ENCODE data around the gene ZNF41.

DNA sequence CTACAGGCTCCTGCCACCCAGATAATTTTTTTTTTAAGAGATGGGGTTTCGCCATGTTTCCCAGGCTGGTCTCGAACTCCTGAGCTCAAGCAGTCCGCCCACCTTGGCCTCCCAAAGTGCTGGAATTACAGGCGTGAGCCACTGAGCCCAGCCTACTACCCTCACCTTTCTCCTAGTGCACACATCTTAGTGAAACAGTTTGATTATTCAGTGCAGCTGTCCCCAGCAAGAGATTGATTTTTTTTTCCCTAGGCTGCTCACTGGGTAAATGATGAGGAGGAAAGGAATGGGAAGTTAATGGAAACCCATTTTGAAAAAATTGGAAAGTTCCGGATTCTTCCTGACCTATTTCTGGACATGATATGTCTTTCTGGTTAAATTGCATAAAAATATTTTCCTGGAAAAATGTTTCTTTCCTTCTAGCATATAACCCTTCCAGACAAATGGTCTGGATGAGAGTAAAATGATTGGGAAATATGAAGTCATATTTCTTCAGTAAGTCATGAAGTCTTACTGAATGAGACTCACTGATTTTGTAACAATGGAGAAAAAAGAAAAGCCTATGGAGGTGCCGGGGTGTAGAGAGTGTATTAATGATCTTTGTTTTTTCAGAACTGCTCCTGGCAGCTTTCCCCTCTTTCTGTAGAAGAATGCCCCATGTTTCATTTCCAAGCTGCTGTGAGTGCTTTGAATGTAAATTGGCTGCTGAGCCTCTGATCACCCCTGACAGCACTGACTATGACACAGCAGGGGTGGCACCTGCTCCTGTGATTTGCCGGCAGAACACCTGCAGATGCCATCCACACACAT is 19.5 kb upstream of the ZNF41 start:
- no peak for TF ChIP-seq EZH2phosphoT487 (IDR thresholded peaks at IDR 0.05; ENCODE audit: borderline replicate concordance, low read depth)
- TF ChIP-seq, protein P1, sequence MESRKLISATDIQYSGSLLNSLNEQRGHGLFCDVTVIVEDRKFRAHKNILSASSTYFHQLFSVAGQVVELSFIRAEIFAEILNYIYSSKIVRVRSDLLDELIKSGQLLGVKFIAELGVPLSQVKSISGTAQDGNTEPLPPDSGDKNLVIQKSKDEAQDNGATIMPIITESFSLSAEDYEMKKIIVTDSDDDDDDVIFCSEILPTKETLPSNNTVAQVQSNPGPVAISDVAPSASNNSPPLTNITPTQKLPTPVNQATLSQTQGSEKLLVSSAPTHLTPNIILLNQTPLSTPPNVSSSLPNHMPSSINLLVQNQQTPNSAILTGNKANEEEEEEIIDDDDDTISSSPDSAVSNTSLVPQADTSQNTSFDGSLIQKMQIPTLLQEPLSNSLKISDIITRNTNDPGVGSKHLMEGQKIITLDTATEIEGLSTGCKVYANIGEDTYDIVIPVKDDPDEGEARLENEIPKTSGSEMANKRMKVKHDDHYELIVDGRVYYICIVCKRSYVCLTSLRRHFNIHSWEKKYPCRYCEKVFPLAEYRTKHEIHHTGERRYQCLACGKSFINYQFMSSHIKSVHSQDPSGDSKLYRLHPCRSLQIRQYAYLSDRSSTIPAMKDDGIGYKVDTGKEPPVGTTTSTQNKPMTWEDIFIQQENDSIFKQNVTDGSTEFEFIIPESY (IDR thresholded peaks at IDR 0.05; ENCODE audit: borderline replicate concordance, low read depth) = no peak
- TF ChIP-seq TAF1 (IDR thresholded peaks at IDR 0.05; ENCODE audit: borderline replicate concordance, low read depth, low read length) = no peak
- TF ChIP-seq, protein P2, sequence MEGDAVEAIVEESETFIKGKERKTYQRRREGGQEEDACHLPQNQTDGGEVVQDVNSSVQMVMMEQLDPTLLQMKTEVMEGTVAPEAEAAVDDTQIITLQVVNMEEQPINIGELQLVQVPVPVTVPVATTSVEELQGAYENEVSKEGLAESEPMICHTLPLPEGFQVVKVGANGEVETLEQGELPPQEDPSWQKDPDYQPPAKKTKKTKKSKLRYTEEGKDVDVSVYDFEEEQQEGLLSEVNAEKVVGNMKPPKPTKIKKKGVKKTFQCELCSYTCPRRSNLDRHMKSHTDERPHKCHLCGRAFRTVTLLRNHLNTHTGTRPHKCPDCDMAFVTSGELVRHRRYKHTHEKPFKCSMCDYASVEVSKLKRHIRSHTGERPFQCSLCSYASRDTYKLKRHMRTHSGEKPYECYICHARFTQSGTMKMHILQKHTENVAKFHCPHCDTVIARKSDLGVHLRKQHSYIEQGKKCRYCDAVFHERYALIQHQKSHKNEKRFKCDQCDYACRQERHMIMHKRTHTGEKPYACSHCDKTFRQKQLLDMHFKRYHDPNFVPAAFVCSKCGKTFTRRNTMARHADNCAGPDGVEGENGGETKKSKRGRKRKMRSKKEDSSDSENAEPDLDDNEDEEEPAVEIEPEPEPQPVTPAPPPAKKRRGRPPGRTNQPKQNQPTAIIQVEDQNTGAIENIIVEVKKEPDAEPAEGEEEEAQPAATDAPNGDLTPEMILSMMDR (IDR thresholded peaks at IDR 0.05) = no peak
- no peak for TF ChIP-seq RCOR1 (IDR thresholded peaks at IDR 0.05; ENCODE audit: low read length)
- no peak for TF ChIP-seq POLR2AphosphoS5 (IDR thresholded peaks at IDR 0.05; ENCODE audit: low read depth, low read length)
- TF ChIP-seq FOXJ3 (CRISPR knock-in tag; IDR thresholded peaks at IDR 0.05) = no peak
